LNCAP (cell line): ENCODE measurements around the gene SFXN1.

Source experiments
- TF ChIP-seq, protein P1 (sequence below): fragments of 450-650 bp; IDR thresholded peaks from 2 replicates; pipeline ENCODE4 v1.5.1; 2017; ENCODE audit warnings: mild to moderate bottlenecking

Gene SFXN1, protein sequence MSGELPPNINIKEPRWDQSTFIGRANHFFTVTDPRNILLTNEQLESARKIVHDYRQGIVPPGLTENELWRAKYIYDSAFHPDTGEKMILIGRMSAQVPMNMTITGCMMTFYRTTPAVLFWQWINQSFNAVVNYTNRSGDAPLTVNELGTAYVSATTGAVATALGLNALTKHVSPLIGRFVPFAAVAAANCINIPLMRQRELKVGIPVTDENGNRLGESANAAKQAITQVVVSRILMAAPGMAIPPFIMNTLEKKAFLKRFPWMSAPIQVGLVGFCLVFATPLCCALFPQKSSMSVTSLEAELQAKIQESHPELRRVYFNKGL

DNA sequence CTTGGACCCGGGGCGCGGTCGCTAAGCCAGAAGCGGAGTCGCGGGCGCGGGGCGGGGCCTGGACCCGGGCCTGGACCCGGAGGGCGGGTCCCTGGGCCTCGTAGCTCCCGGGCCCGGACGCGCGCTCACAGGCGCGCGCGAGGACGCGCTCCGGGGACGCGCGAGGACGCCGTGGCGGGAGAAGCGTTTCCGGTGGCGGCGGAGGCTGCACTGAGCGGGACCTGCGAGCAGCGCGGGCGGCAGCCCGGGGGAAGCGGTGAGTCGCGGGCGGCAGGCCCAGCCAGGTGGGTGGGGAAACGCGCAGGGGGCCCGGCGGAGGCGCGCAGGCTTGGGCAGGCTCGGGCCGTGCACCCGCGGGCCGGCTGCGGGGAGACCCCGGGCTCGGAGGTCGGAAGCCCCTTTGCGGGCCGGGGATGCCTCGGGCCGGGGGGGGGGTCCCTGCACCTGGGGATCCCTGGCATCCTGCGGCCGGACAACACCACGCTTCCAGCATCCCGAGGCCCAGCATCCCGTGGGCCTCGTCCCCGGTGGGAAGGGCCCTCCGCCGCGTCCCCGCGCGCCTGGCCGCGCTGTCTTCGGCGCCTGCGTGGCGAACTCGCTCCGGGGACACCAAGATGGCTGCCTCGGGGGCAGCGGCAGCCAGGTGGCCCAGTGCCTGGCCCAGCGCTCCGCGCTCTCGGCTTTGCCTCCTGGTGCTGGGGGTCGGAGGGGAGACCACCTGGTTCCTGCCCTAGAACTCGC, at the start of gene SFXN1:
TSS of gene SFXN1 (plus strand) at position 177 of the 741 bp plus-strand sequence. CDS start 13,544 bp downstream, outside the sequence.
- TF ChIP-seq, protein P1, sequence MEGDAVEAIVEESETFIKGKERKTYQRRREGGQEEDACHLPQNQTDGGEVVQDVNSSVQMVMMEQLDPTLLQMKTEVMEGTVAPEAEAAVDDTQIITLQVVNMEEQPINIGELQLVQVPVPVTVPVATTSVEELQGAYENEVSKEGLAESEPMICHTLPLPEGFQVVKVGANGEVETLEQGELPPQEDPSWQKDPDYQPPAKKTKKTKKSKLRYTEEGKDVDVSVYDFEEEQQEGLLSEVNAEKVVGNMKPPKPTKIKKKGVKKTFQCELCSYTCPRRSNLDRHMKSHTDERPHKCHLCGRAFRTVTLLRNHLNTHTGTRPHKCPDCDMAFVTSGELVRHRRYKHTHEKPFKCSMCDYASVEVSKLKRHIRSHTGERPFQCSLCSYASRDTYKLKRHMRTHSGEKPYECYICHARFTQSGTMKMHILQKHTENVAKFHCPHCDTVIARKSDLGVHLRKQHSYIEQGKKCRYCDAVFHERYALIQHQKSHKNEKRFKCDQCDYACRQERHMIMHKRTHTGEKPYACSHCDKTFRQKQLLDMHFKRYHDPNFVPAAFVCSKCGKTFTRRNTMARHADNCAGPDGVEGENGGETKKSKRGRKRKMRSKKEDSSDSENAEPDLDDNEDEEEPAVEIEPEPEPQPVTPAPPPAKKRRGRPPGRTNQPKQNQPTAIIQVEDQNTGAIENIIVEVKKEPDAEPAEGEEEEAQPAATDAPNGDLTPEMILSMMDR = no peak

DNA sequence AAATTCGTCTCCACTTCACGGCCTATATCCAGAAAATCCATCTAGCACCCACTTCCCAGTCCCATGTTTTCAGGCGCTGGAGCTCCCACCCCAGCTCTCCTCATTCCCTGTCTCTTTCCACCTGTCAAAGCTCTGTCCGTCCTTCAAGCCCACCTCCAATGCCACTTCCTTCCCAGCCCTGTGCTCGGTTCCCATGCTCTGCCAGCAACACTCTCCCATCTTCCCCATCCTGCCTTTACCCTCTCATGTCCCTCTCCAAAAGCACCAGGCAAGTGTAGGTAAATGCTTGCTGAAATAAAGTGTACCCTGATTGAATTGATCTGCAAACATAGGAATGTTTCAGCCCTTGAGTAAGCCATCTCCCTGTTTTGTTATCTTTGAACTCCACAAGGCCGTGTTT, 43.6 kb upstream of the SFXN1 start:
- TF ChIP-seq, protein P1 = no peak

DNA sequence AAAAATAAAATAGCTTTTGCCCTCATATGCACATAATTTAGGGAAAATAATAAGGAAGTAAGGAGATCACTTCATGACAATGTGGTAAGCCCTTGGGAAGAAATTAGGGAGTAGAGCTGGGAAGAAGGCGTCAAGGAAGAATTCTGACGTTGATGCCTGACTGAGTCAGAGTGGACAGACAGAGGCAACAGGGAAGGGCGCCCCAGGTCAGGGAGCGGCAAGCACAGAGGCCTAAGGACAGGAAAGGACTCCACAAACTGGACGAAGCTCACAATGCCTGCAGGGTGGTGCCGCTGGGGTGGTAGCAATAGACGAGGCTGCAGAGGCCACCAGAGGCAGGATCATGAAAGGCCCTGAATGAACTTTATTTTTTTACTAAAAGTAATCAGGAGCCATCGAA, 42.0 kb upstream of the SFXN1 start:
- TF ChIP-seq, protein P1 = no peak

DNA sequence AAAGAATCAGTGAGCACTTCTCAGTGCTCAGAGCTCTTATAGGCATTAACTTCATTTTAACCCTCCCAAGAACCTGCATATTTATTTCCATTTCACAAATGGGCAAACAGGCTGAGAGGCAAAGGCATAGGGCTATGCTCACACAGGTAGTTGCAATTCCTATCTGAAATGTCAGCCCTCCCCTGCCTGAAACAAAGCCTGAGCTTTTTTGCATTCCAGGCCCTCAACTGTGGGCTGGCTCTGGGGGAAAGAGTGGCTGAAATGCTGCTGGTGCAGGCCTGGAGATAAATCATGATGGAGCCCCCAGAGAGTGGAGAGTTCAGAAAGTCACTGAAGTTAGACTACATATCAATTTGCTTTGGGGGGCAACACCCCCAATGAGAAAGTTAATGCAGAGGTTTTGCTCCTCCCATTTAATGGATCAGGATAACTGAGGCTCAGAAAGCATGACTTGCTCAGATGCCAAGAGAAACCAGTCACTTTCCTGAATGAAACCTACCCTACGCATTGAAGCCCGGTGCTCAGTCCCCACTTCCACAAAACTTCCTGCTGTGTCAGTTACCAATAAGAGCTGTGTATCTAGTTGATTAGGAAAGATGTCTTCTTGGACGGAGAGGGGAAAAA, 40.0 kb upstream of the SFXN1 start:
- TF ChIP-seq, protein P1 = no peak

DNA sequence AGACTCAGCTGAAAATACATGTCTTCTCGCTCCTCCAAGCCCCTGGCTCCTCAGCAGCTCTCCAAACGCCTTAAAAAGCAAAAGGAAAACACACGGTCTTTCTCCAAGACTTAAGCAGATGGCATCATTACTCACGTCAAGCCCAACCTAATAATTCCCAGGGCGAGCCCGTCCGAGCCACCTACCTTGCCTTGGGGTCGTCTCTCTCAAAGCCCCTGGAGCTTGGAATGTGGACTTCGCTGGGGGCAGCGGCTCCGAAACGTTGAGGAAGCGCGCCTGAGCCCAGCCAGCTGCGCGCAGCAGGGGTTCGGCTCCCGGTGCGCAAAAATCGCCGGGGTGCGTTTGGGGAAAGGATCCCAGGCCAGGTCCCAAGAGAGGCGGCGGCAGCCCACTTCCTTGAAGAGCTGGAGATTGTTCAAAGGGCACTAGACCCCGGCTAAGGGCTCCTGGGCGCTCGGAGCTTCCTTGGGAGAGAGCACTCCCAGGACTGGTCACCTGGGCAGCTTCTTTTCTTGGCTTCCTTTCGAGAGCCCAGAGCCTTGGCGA, 34.8 kb upstream of the SFXN1 start:
- TF ChIP-seq, protein P1 = no peak

DNA sequence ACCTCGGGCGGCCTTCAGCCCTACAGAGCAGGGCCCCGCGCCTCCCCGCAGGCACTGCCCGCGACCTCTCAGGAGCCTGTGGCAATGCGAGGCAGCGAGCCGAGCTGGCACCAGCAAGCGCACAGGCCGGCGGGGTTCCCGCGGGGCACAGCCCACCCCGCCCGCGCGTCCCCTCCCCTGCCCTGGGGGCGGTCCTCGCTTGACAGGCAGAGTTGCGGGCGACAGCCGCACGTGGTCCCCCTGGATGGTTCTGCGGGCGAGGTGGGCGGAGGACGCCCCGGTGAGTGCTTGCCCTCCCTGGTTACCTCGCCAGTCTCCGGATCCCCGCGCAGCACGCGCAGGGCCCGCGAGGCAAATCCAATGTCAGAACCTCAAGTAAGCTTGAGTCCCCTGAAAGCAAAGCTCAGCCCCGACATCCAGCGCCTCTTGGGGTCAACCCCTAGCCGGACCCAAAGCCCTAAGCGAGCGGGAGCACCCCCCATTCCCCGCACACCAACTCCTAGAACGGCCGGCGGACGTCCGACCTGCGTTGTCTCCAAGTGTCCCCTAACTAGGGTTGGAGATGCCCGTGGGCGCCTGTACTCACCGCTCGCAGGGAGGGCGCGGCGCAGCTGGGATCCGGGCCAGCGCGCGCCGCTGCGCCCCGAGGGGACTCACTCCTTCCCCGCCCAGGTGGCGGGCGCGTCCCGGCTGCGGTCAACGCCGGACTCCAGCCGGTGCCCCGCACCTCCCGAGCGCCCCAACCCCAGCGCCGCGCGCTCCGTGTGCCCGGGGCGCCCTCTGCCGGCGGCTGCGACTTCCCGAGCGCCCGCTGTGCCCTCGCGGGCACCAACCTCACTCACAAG, 34.1 kb upstream of the SFXN1 start, which contains the start of gene DRD1:
TSS of gene DRD1 (minus strand) at position 123 of the 845 bp plus-strand sequence. CDS start 1,083 bp downstream, outside the sequence.
- TF ChIP-seq, protein P1 = peak; percentile 89
